Esophagus muscularis mucosa (tissue), 4 donors: ENCODE data around the gene MGAT5B. TPM values are rescaled to one million over a fixed set of nuclear protein-coding genes. Genes with fewer than 3 reads are reported as not detected.

Source experiments
- DNase-seq: peaks from one replicate; pipeline ENCODE4 v3.0.0-alpha.2; 2017; ENCODE audit errors: extremely low spot score
- H3K27ac ChIP-seq, 4 donors: fragments of 200-600 bp; sonication (generic); replicated peaks in 1 of 4; 1 replicate in 3 of 4; 2 replicates in 1 of 4; pipeline ENCODE4 v1.5.1; 2016 to 2019; ENCODE audit warnings: mild to moderate bottlenecking in 1 of 4
- H3K27me3 ChIP-seq, 4 donors: fragments of 200-600 bp; sonication (generic); one replicate each; pipeline versions ENCODE4 v1.5.1 to v1.6.0; 2016 to 2019
- H3K36me3 ChIP-seq, 4 donors: fragments of 200-600 bp; sonication (generic); one replicate each; pipeline ENCODE4 v1.5.1; 2016 to 2019
- H3K4me1 ChIP-seq, 4 donors: fragments of 200-600 bp; sonication (generic); one replicate each; pipeline ENCODE4 v1.5.1; 2016 to 2019
- H3K4me3 ChIP-seq, 4 donors: fragments of 200-600 bp; sonication (generic); 1 replicate in 2 of 4; 2 replicates in 2 of 4; pipeline ENCODE4 v1.5.1; 2016 to 2019; ENCODE audit warnings: mild to moderate bottlenecking in 4 of 4, moderate library complexity in 1 of 4
- H3K9me3 ChIP-seq, 4 donors: fragments of 200-600 bp; sonication (generic); 1 replicate in 3 of 4; 2 replicates in 1 of 4; pipeline ENCODE4 v1.5.1; 2016 to 2019
- EP300 ChIP-seq: sonication (generic); formaldehyde crosslinking; IDR thresholded peaks from one replicate; pipeline ENCODE4 v1.6.1; 2017; ENCODE audit warnings: antibody characterized with exemption
- POLR2A ChIP-seq: fragments of 450-650 bp; IDR thresholded peaks from one replicate; pipeline ENCODE4 v1.6.1; 2017; ENCODE audit warnings: antibody characterized with exemption, moderate library complexity, mild to moderate bottlenecking, low read depth
- POLR2AphosphoS5 ChIP-seq, 2 donors: sonication (generic); formaldehyde crosslinking; IDR thresholded peaks; one replicate each; pipeline ENCODE4 v1.6.1; 2017; ENCODE audit warnings: antibody characterized with exemption in 2 of 2
- WGBS: methylation state at CpG from one replicate; pipeline ENCODE4 v1.1.5; 2018; 5-methylcytosine and 5-hydroxymethylcytosine counted together
- intact Hi-C: fragments of 100-400 bp; cut with DNase I; formaldehyde crosslinking; loops from one replicate; pipeline ENCODE4 v1.15.1; 2023
- total RNA-seq, 4 donors: library from RNA; depleted of rRNA; stranded (reverse); fragments of >200 nt; gene quantifications; one replicate each; pipeline versions ENCODE4 v1.1.0 to v1.2.1, GENCODE V29; 2016
- TF ChIP-seq, protein P1 (sequence below), 3 experiments: fragments of 200-600 bp in 2 of 3; fragments of 450-650 bp in 1 of 3; sonication (generic) in 2 of 3; IDR thresholded peaks; one replicate each; pipeline ENCODE4 v1.5.1; 2017 to 2019; ENCODE audit warnings: antibody characterized with exemption in 3 of 3, mild to moderate bottlenecking in 2 of 3, moderate library complexity in 1 of 3

The MGAT5B gene
- total RNA-seq, 4 donors from 2014 or later, result under 0.01 to 1.7 (median 0.43) TPM

DNA sequence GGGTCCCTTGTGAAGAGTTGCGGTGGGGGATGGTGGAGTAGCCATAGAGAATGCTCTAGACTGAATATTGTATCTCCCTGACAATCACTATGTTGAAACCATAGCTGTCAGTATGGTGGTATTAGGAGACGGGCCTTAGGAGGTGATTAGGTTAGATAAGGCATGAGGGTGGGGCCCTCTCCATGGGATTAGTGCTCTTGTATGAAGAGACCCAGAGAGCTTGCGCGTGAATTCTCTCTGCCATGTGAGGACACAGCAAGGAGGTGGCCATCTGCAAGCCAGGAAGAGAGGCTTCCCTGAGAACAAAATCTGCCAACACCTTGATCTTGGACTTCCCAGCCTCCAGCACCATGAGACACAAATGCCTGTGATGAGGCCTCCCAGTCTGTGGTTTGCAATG lies 34.5 kb upstream of the MGAT5B start:
- Histone ChIP-seq H3K27me3 (peaks cover 0 to 43% (median 0%) of the 10 kb centered on the region in 4 donors), H3K9me3 (no peaks in the 10 kb centered on the region), H3K27ac (no peak overlapping the region), H3K4me3 (no peak overlapping the region), H3K36me3 (no peaks in the 10 kb centered on the region), H3K4me1 (no peaks in the 10 kb centered on the region)
- WGBS, result 89% methylated on average over 2 of the region's 4 CpGs
- intact Hi-C loops, result no loop called here
- TF ChIP-seq EP300 (no peak), POLR2AphosphoS5 (IDR thresholded peaks at IDR 0.05) (no peak), POLR2A (no peak)
- TF ChIP-seq, protein P1, sequence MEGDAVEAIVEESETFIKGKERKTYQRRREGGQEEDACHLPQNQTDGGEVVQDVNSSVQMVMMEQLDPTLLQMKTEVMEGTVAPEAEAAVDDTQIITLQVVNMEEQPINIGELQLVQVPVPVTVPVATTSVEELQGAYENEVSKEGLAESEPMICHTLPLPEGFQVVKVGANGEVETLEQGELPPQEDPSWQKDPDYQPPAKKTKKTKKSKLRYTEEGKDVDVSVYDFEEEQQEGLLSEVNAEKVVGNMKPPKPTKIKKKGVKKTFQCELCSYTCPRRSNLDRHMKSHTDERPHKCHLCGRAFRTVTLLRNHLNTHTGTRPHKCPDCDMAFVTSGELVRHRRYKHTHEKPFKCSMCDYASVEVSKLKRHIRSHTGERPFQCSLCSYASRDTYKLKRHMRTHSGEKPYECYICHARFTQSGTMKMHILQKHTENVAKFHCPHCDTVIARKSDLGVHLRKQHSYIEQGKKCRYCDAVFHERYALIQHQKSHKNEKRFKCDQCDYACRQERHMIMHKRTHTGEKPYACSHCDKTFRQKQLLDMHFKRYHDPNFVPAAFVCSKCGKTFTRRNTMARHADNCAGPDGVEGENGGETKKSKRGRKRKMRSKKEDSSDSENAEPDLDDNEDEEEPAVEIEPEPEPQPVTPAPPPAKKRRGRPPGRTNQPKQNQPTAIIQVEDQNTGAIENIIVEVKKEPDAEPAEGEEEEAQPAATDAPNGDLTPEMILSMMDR (IDR thresholded peaks at IDR 0.05), result no peak
- DNase-seq, result no peak

DNA sequence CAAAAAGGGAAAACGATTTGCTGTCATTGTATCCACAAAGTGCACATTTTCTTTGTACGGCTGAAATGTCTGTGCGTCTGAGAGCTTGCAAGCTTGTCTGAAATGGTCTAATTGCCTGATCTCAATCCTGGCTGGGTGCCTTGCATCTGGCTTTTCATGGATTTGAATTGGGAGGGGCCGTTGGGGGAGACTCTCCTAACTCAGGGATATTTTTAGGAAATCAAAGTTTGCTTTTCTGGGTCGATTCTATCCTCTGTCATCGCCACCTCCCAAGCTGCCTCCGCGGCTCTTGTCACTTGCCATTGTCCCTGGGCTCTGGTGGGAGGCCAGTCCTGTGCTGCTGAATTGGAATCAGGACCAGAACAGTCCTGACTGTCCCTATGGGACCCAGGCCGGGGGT lies 33.3 kb upstream of the MGAT5B start:
- Histone ChIP-seq H3K27ac (no peak overlapping the region), H3K4me3 (no peak overlapping the region), H3K27me3 (peaks cover 0 to 52% (median 0%) of the 10 kb centered on the region in 4 donors), H3K36me3 (no peaks in the 10 kb centered on the region), H3K9me3 (no peaks in the 10 kb centered on the region), H3K4me1 (peaks cover 6 to 8% (median 7%) of the 10 kb centered on the region in 4 donors)
- intact Hi-C loops, result no loop called here
- no peak for TF ChIP-seq EP300
- TF ChIP-seq POLR2A, result no peak
- TF ChIP-seq, protein P1 (IDR thresholded peaks at IDR 0.05), result no peak
- no peak for TF ChIP-seq POLR2AphosphoS5 (IDR thresholded peaks at IDR 0.05)
- DNase-seq, result no peak
- WGBS, result 57% methylated on average over 7 of the region's 9 CpGs

DNA sequence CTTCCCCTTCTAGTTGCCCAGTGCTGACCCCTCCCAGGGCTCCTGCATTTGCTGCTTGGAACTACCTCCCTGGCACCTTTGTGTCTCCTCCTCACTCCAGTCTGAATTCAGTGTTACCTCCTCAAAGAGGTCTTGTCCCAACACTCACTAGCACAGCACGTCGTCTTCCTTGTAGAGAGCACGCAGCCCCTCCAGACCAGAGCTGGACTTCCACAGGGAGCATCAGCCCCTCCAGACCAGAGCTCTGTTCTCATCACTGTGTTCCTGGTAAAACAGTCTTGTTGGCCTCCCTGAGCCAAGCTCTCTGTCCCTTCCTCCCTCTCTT lies 27.8 kb upstream of the MGAT5B start:
- Histone ChIP-seq H3K4me3 (no peak overlapping the region), H3K4me1 (peaks cover 10 to 24% (median 13%) of the 10 kb centered on the region in 4 donors), H3K9me3 (no peaks in the 10 kb centered on the region), H3K36me3 (no peaks in the 10 kb centered on the region), H3K27me3 (peaks cover 0 to 79% (median 24%) of the 10 kb centered on the region in 4 donors), H3K27ac (no peak overlapping the region)
- intact Hi-C loops, result no loop called here
- no peak for TF ChIP-seq POLR2A
- no peak for TF ChIP-seq POLR2AphosphoS5 (IDR thresholded peaks at IDR 0.05)
- TF ChIP-seq EP300, result no peak
- TF ChIP-seq, protein P1 (IDR thresholded peaks at IDR 0.05), result no peak
- DNase-seq, result no peak
- WGBS, result 18% methylated on average over 3 of the region's 3 CpGs

DNA sequence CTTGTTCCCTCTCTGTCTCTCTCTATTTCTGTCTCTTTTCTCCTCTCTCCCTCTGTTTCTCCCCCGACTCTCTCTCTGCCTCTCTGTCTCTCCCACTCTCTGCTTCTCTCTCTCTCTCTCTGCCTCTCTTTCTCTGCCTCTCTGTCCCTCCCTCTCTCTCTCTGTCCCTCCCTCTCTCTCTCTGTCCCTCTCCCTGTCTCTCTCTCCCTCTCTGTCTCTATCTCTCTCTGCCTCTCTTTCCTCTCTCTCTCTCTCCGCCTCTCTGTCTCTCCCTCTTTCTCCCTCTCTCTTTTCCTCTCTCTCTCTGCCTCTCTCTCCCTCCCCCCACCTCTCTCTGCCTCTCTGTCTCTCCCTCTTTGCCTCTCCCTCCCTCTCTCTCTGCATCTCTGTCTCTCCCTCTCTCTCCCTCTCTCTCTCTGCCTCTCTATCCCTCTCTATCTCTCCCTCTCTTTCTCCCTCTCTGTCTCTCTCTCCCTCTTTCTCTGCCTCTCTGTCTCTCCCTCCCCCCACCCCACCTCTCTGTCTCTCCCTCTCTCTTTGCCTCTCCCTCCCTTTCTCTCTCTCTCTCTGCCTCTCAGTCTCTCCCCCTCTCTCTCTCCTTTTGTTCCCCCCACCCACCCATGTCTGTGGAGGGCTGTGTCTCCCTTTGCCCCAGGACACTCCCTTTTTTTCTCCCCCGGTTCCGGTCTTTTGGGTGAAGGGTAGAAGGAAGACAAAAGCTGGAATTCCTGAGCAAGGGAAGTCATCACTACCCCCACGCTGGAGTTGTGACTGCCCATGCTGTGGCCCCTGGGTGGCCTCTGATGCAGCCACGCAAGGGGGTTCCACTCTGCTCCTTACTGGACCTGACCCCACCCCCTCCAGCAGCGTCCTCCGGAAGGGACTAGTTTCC lies 27.1 kb upstream of the MGAT5B start:
- H3K4me1 ChIP-seq, result peaks cover 10 to 24% (median 13%) of the 10 kb centered on the region in 4 donors
- intact Hi-C loops, result no loop called here
- TF ChIP-seq EP300 (no peak), POLR2A (no peak), POLR2AphosphoS5 (IDR thresholded peaks at IDR 0.05) (no peak)
- TF ChIP-seq, protein P1 (IDR thresholded peaks at IDR 0.05), result no peak
- WGBS, result 12% methylated on average over 8 of the region's 8 CpGs
- no peaks in the 10 kb centered on the region for H3K9me3 ChIP-seq
- no peak overlapping the region for H3K27ac ChIP-seq
- H3K27me3 ChIP-seq, result peaks cover 0 to 81% (median 24%) of the 10 kb centered on the region in 4 donors
- no peak for DNase-seq
- no peaks in the 10 kb centered on the region for H3K36me3 ChIP-seq
- H3K4me3 ChIP-seq, result no peak overlapping the region
